ENCODE measurements around the gene TEK.

GRCh38 chr9:27260789-27261516 lies 151.9 kb downstream of the TEK start:
- TF ChIP-seq POLR2A (IDR thresholded peaks at IDR 0.05; ENCODE audit: low read length) (no peak), GATA1 (IDR thresholded peaks at IDR 0.05; ENCODE audit: low read depth, low read length) (no peak)

All from erythroblast (primary cell).